AML-193 (cell line): Measurements from ENCODE around the gene GCSAM.

Source experiments
- DNase-seq, 2 experiments: peaks; one replicate each; lab custom pipeline; 2025; lab: John Stamatoyannopoulos, UW

GCSAM gene

GRCh38 chr3:112104774-112105173 is 28.3 kb downstream of the GCSAM start:
- DNase-seq, result no peak

GRCh38 chr3:112101916-112102315 is 31.1 kb downstream of the GCSAM start:
- DNase-seq, result no peak

- DNase-seq, result no peak
Measured at GRCh38 chr3:112097378-112097777, 35.7 kb downstream of the GCSAM start.

- DNase-seq, result no peak
Measured at GRCh38 chr3:112096176-112096575, 36.9 kb downstream of the GCSAM start.

GRCh38 chr3:112095731-112096130 is 37.3 kb downstream of the GCSAM start:
- DNase-seq, result no peak

GRCh38 chr3:112093180-112093522 is 39.9 kb downstream of the GCSAM start:
- no peak for DNase-seq

GRCh38 chr3:112092496-112093179 is 40.4 kb downstream of the GCSAM start:
- DNase-seq, result no peak

GRCh38 chr3:112090887-112091586 is 42.0 kb downstream of the GCSAM start:
- DNase-seq, result no peak

GRCh38 chr3:112089956-112090886 is 42.8 kb downstream of the GCSAM start:
- DNase-seq, result peak; percentile 91 to 93

- no peak for DNase-seq
Measured at GRCh38 chr3:112088944-112089343, 44.1 kb downstream of the GCSAM start.

GRCh38 chr3:112087746-112088145 is 45.3 kb downstream of the GCSAM start:
- DNase-seq, result no peak

- no peak for DNase-seq
Measured at GRCh38 chr3:112086875-112087524, 46.0 kb downstream of the GCSAM start.

- no peak for DNase-seq
Measured at GRCh38 chr3:112086076-112086854, 46.8 kb downstream of the GCSAM start, which contains the start of gene C3orf52. Gene C3orf52 (plus strand): TSS chr3:112086389. CDS start chr3:112086408, 19 bp downstream.

- no peak for DNase-seq
Measured at GRCh38 chr3:112085735-112086075, 47.3 kb downstream of the GCSAM start.

- no peak for DNase-seq
Measured at GRCh38 chr3:112084980-112085705, 47.9 kb downstream of the GCSAM start.

- no peak for DNase-seq
Measured at GRCh38 chr3:112083239-112083638, 49.8 kb downstream of the GCSAM start.

GRCh38 chr3:112078125-112079083 is 54.6 kb downstream of the GCSAM start:
- DNase-seq, result no peak

- no peak for DNase-seq
Measured at GRCh38 chr3:112074616-112075497, 58.2 kb downstream of the GCSAM start.
